H9 (cell line): Measurements from ENCODE around the gene CCL11. TPM values are rescaled to one million over a fixed set of nuclear protein-coding genes. Genes with fewer than 3 reads are reported as not detected.

Source experiments
- DNase-seq: peaks from one replicate; pipeline ENCODE4 v3.0.0-alpha.2; 2017
- H2AFZ ChIP-seq: one replicate; pipeline ENCODE4 v1.6.1; 2013; ENCODE audit warnings: mild to moderate bottlenecking, low read length, control low read depth, moderate library complexity
- H2AK5ac ChIP-seq: 2 replicates; pipeline ENCODE4 v1.6.1; 2013; ENCODE audit warnings: low read length, control low read depth, mixed read lengths; ENCODE audit not compliant: insufficient read length
- H2BK120ac ChIP-seq: one replicate; pipeline ENCODE4 v1.6.1; 2013; ENCODE audit warnings: low read depth, mild to moderate bottlenecking, low read length, control low read depth, inconsistent platforms; ENCODE audit not compliant: poor library complexity, severe bottlenecking
- H2BK12ac ChIP-seq: 2 replicates; pipeline ENCODE4 v1.6.1; 2013; ENCODE audit warnings: low read length, control low read depth, mixed read lengths, low read depth; ENCODE audit not compliant: insufficient read length
- H2BK15ac ChIP-seq: 2 replicates; pipeline ENCODE4 v1.6.1; 2013; ENCODE audit warnings: low read depth, low read length, control low read depth
- H2BK20ac ChIP-seq: one replicate; pipeline ENCODE4 v1.6.1; 2013; ENCODE audit warnings: low read depth, mild to moderate bottlenecking, low read length, control low read depth, inconsistent platforms; ENCODE audit not compliant: poor library complexity, severe bottlenecking
- H2BK5ac ChIP-seq: 2 replicates; pipeline ENCODE4 v1.6.1; 2013; ENCODE audit warnings: low read length, control low read depth, mixed read lengths; ENCODE audit not compliant: insufficient read length
- H3K14ac ChIP-seq: 2 replicates; pipeline ENCODE4 v1.6.1; 2013; ENCODE audit warnings: low read length, control low read depth; ENCODE audit not compliant: insufficient read depth
- H3K18ac ChIP-seq: 2 replicates; pipeline ENCODE4 v1.6.1; 2013; ENCODE audit warnings: low read depth, mild to moderate bottlenecking, mixed read lengths, low read length, control low read depth; ENCODE audit not compliant: insufficient read length
- H3K23ac ChIP-seq: 2 replicates; pipeline ENCODE4 v1.6.1; 2013; ENCODE audit warnings: low read length, control low read depth, mixed read lengths, low read depth; ENCODE audit not compliant: insufficient read length
- H3K23me2 ChIP-seq: 2 replicates; pipeline ENCODE4 v1.6.1; 2013; ENCODE audit warnings: low read depth, mild to moderate bottlenecking, mixed read lengths, low read length, control low read depth; ENCODE audit not compliant: insufficient read length, poor library complexity, severe bottlenecking
- H3K27ac ChIP-seq: 2 replicates; pipeline ENCODE4 v1.5.1; 2013; ENCODE audit warnings: low read length, control low read depth, mixed read lengths, low read depth; ENCODE audit not compliant: insufficient read length
- H3K27me3 ChIP-seq: 2 replicates; pipeline ENCODE4 v1.6.1; 2013; ENCODE audit warnings: low read length, control low read depth, inconsistent platforms; ENCODE audit not compliant: insufficient read depth
- H3K4ac ChIP-seq: 2 replicates; pipeline ENCODE4 v1.6.1; 2013; ENCODE audit warnings: low read depth, mild to moderate bottlenecking, control low read depth, inconsistent platforms, low read length, moderate library complexity
- H3K4me1 ChIP-seq: 2 replicates; pipeline ENCODE4 v1.6.1; 2013; ENCODE audit warnings: low read length, control low read depth, inconsistent platforms; ENCODE audit not compliant: insufficient read depth
- H3K4me2 ChIP-seq: 2 replicates; pipeline ENCODE4 v1.6.1; 2013; ENCODE audit warnings: low read length, control low read depth, mixed read lengths; ENCODE audit not compliant: insufficient read length, insufficient read depth
- H3K56ac ChIP-seq: 2 replicates; pipeline ENCODE4 v1.6.1; 2013; ENCODE audit warnings: low read depth, mild to moderate bottlenecking, mixed read lengths, low read length, control low read depth; ENCODE audit not compliant: insufficient read length
- H3K79me1 ChIP-seq: 2 replicates; pipeline ENCODE4 v1.6.1; 2013; ENCODE audit warnings: low read depth, mild to moderate bottlenecking, moderate library complexity, low read length, control low read depth, inconsistent platforms; ENCODE audit not compliant: insufficient read depth, poor library complexity, severe bottlenecking
- H3K79me2 ChIP-seq: 2 replicates; pipeline ENCODE4 v1.6.1; 2013; ENCODE audit warnings: low read length, control low read depth, inconsistent platforms; ENCODE audit not compliant: insufficient read depth
- H3K9ac ChIP-seq: 2 replicates; pipeline ENCODE4 v1.6.1; 2013; ENCODE audit warnings: low read length, control low read depth, mixed read lengths; ENCODE audit not compliant: insufficient read length; ENCODE audit errors: extremely low read depth
- H3K9me3 ChIP-seq: one replicate; pipeline ENCODE4 v1.6.1; 2013; ENCODE audit warnings: low read depth, low read length, inconsistent platforms; ENCODE audit not compliant: control insufficient read depth
- H3T11ph ChIP-seq: one replicate; pipeline ENCODE4 v1.6.1; 2013; ENCODE audit warnings: mild to moderate bottlenecking, low read length, control low read depth, inconsistent platforms
- H4K20me1 ChIP-seq: one replicate; pipeline ENCODE4 v1.6.1; 2013; ENCODE audit not compliant: control insufficient read depth, insufficient read length, insufficient read depth
- H4K5ac ChIP-seq: 2 replicates; pipeline ENCODE4 v1.6.1; 2013; ENCODE audit warnings: low read depth, mild to moderate bottlenecking, mixed read lengths, low read length, control low read depth; ENCODE audit not compliant: insufficient read length
- H4K8ac ChIP-seq: replicated peaks from 2 replicates; pipeline ENCODE4 v1.6.1; 2013; ENCODE audit warnings: low read length, control low read depth, mixed read lengths, low read depth; ENCODE audit not compliant: insufficient read length
- H4K91ac ChIP-seq: 2 replicates; pipeline ENCODE4 v1.6.1; 2013; ENCODE audit warnings: low read depth, mild to moderate bottlenecking, moderate library complexity, mixed read lengths, low read length, control low read depth; ENCODE audit not compliant: insufficient read length
- H3K27ac Mint-ChIP-seq, 3 experiments: 2 replicates in 2 of 3; 3 replicates in 1 of 3; pipeline ENCODE4 v1.8.0; 2020 to 2021; ENCODE audit warnings: mixed read lengths in 3 of 3, mild to moderate bottlenecking in 1 of 3, moderate library complexity in 1 of 3
- H3K27me3 Mint-ChIP-seq: 2 replicates; pipeline ENCODE4 v1.8.0; 2021; ENCODE audit warnings: low read depth, mild to moderate bottlenecking, moderate library complexity, mixed read lengths
- H3K36me3 Mint-ChIP-seq, 3 experiments: 2 replicates in 2 of 3; 3 replicates in 1 of 3; pipeline ENCODE4 v1.8.0; 2020 to 2021; ENCODE audit warnings: low read depth in 3 of 3, mixed read lengths in 3 of 3; ENCODE audit not compliant: insufficient read depth in 1 of 3
- H3K4me1 Mint-ChIP-seq, 2 experiments: 2 replicates each; pipeline ENCODE4 v1.8.0; 2020; ENCODE audit warnings: mixed read lengths in 2 of 2
- H3K4me3 Mint-ChIP-seq, 2 experiments: 2 replicates in 1 of 2; 3 replicates in 1 of 2; pipeline ENCODE4 v1.8.0; 2020 to 2021; ENCODE audit warnings: mild to moderate bottlenecking in 2 of 2, mixed read lengths in 2 of 2, moderate library complexity in 1 of 2
- H3K9me3 Mint-ChIP-seq, 2 experiments: 2 replicates in 1 of 2; 3 replicates in 1 of 2; pipeline ENCODE4 v1.8.0; 2020; ENCODE audit warnings: mild to moderate bottlenecking in 2 of 2, mixed read lengths in 2 of 2, moderate library complexity in 1 of 2
- CTCF ChIP-seq: fragments of 200-600 bp; sonication (generic); conservative IDR thresholded peaks from 3 replicates; pipeline ENCODE4 v1.8.0; 2021; ENCODE audit warnings: antibody characterized with exemption, mild to moderate bottlenecking
- WGBS: extraction: QIAGEN DNeasy Blood & Tissue Kit; methylation state at CpG from one replicate; pipeline ENCODE4 v1.1.7; 2013; ENCODE audit warnings: missing lambda C conversion rate, low lambda C conversion rate, mixed read lengths; ENCODE audit not compliant: insufficient read length; ENCODE audit errors: extremely low coverage; 5-methylcytosine and 5-hydroxymethylcytosine counted together
- total RNA-seq: library from RNA; stranded (reverse); gene quantifications from 2 replicates; pipeline ENCODE4 v1.2.1, GENCODE V29; 2021

Gene CCL11
- total RNA-seq, 1 experiment from 2014 or later, result not detected

- no peak within 1 kb of the TSS for H4K5ac ChIP-seq
- H3K9ac ChIP-seq, result no peak within 1 kb of the TSS
- H3K27me3 Mint-ChIP-seq, result peaks cover 14% of the 10 kb centered on the region
- H3K4ac ChIP-seq, result no peak within 1 kb of the TSS
- H2BK5ac ChIP-seq, result no peak within 1 kb of the TSS
- no peaks in the 10 kb centered on the region for H3K4me1 Mint-ChIP-seq
- H2BK120ac ChIP-seq, result no peak within 1 kb of the TSS
- no peak within 1 kb of the TSS for H2BK15ac ChIP-seq
- H3K79me1 ChIP-seq, result no peaks in the 10 kb centered on the region
- H3K18ac ChIP-seq, result no peak within 1 kb of the TSS
- H2BK20ac ChIP-seq, result no peak within 1 kb of the TSS
- WGBS, result no CpG with 5 or more reads among the region's 2 CpGs
- H3K27me3 ChIP-seq, result no peaks in the 10 kb centered on the region
- H3K27ac ChIP-seq, result no peak within 1 kb of the TSS
- no peak for DNase-seq
- no peaks in the 10 kb centered on the region for H3K9me3 ChIP-seq
- no peak within 1 kb of the TSS for H2AK5ac ChIP-seq
- H2BK12ac ChIP-seq, result no peak within 1 kb of the TSS
- no peak within 1 kb of the TSS for H3T11ph ChIP-seq
- TF ChIP-seq CTCF, result no peak
- no peaks in the 10 kb centered on the region for H3K36me3 Mint-ChIP-seq
- no peaks in the 10 kb centered on the region for H3K4me1 ChIP-seq
- no peaks in the 10 kb centered on the region for H3K9me3 Mint-ChIP-seq
- H3K56ac ChIP-seq, result no peak within 1 kb of the TSS
- H3K79me2 ChIP-seq, result no peaks in the 10 kb centered on the region
- no peak within 1 kb of the TSS for H2AFZ ChIP-seq
- H3K4me2 ChIP-seq, result no peak within 1 kb of the TSS
- H4K91ac ChIP-seq, result no peak within 1 kb of the TSS
- H3K23me2 ChIP-seq, result no peaks in the 10 kb centered on the region
- no peak within 1 kb of the TSS for H3K4me3 Mint-ChIP-seq
- H4K20me1 ChIP-seq, result no peaks in the 10 kb centered on the region
- no peak within 1 kb of the TSS for H3K23ac ChIP-seq
- H3K14ac ChIP-seq, result no peak within 1 kb of the TSS
- no peak within 1 kb of the TSS for H4K8ac ChIP-seq
- H3K27ac Mint-ChIP-seq, result no peak within 1 kb of the TSS
These were observed 33.5 kb downstream of the CCL11 start, which contains the start of gene CCL8 for GRCh38 chr17:34319039-34319483. Gene CCL8 (plus strand): TSS chr17:34319435. CDS start chr17:34319502, 67 bp downstream.
